Upper lobe of right lung (tissue), 1 donor: ENCODE results near the gene OXA1L. TPM values are rescaled to one million over a fixed set of nuclear protein-coding genes. Genes with fewer than 3 reads are reported as not detected.

Experiments used
- ATAC-seq: fragments of 200-7000 bp; cut with Tn5 transposase; one replicate; pipeline ENCODE4 v1.9.1; 2020; ENCODE audit warnings: mild to moderate bottlenecking, moderate library complexity
- DNase-seq: peaks from one replicate; pipeline ENCODE4 v3.0.0-alpha.2; 2020
- H3K27ac ChIP-seq: fragments of 200-600 bp; one replicate; pipeline ENCODE4 v1.8.0; 2022
- H3K27me3 ChIP-seq: fragments of 200-600 bp; one replicate; pipeline ENCODE4 v1.8.0; 2022; ENCODE audit warnings: mild to moderate bottlenecking
- H3K36me3 ChIP-seq: fragments of 200-600 bp; one replicate; pipeline ENCODE4 v1.8.0; 2022
- H3K4me1 ChIP-seq: fragments of 200-600 bp; one replicate; pipeline ENCODE4 v1.8.0; 2022
- H3K4me3 ChIP-seq: fragments of 200-600 bp; one replicate; pipeline ENCODE4 v1.8.0; 2022; ENCODE audit warnings: mild to moderate bottlenecking
- H3K9me3 ChIP-seq: fragments of 200-600 bp; one replicate; pipeline ENCODE4 v1.8.0; 2022
- intact Hi-C: fragments of 100-400 bp; cut with DNase I; formaldehyde crosslinking; loops from one replicate; pipeline ENCODE4 v1.11.0; 2022
- total RNA-seq: library from RNA; stranded (reverse); fragmentation: NEBNext Ultra II Directional; extraction: Animal tissue kit (Norgen Biotek cat#: 25700); gene quantifications from one replicate; pipeline ENCODE4 v1.2.1, GENCODE V29; 2021
- TF ChIP-seq, protein P1 (sequence below): fragments of 200-600 bp; IDR thresholded peaks from one replicate; pipeline ENCODE4 v1.8.0; 2022; ENCODE audit warnings: antibody characterized with exemption
- donor health status: DM: no; HTN: yes; CAD: no; lungs with severe emphysema.

The OXA1L gene
- total RNA-seq, 1 donor from 2014 or later: 105 TPM

DNA sequence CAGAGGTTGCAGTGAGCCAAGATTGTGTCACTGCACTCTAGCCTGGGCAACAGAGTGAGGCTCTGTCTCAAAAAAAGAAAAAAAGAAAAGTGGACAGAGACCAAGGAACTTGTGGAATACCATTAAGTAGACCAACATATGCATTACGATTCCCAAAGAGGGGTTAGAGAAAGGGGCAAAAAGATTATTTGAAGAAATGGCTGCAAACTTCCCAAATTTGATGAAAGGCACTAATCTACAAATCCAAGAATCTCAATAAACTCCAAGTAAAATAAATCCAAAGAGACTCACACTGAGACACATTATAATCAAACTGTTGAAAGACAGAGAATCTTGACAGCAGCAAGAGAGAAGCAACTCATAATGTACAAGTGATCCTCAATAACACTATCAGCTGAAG is 4.8 kb upstream of the OXA1L start:
- no peaks in the 10 kb centered on the region for H3K27me3 ChIP-seq
- no peak overlapping the region for H3K4me3 ChIP-seq
- intact Hi-C loops: no loop called here
- no peak for ATAC-seq
- no peak overlapping the region for H3K27ac ChIP-seq
- DNase-seq: no peak
- H3K4me1 ChIP-seq: peaks cover 10% of the 10 kb centered on the region
- no peaks in the 10 kb centered on the region for H3K36me3 ChIP-seq
- TF ChIP-seq, protein P1, sequence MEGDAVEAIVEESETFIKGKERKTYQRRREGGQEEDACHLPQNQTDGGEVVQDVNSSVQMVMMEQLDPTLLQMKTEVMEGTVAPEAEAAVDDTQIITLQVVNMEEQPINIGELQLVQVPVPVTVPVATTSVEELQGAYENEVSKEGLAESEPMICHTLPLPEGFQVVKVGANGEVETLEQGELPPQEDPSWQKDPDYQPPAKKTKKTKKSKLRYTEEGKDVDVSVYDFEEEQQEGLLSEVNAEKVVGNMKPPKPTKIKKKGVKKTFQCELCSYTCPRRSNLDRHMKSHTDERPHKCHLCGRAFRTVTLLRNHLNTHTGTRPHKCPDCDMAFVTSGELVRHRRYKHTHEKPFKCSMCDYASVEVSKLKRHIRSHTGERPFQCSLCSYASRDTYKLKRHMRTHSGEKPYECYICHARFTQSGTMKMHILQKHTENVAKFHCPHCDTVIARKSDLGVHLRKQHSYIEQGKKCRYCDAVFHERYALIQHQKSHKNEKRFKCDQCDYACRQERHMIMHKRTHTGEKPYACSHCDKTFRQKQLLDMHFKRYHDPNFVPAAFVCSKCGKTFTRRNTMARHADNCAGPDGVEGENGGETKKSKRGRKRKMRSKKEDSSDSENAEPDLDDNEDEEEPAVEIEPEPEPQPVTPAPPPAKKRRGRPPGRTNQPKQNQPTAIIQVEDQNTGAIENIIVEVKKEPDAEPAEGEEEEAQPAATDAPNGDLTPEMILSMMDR: no peak
- peaks cover 11% of the 10 kb centered on the region for H3K9me3 ChIP-seq

DNA sequence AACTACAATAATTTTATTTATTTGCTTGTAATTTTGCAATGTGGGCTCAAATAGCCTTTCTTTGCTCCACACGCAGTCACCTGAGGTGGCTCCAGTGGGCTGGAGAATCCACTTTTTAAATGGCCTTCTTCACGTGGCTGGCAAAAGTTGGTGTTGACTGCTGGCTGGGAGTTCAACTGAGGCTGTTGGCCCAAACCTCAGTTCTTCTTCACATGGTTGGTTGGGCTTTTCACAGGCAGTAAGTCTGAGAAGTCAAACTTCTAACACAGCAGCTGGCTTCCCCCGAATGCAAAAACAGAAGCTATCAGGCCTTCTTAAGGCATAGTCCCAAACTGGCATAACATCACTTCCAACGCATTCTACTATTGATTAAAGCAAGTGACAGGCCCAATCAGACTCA is 2.1 kb upstream of the OXA1L start:
- no peaks in the 10 kb centered on the region for H3K27me3 ChIP-seq
- no peak overlapping the region for H3K27ac ChIP-seq
- TF ChIP-seq, protein P1: no peak
- ATAC-seq: no peak
- DNase-seq: no peak
- peaks cover 20% of the 10 kb centered on the region for H3K4me1 ChIP-seq
- peaks cover 16% of the 10 kb centered on the region for H3K36me3 ChIP-seq
- intact Hi-C loops: no loop called here
- no peak overlapping the region for H3K4me3 ChIP-seq
- peaks cover 11% of the 10 kb centered on the region for H3K9me3 ChIP-seq

DNA sequence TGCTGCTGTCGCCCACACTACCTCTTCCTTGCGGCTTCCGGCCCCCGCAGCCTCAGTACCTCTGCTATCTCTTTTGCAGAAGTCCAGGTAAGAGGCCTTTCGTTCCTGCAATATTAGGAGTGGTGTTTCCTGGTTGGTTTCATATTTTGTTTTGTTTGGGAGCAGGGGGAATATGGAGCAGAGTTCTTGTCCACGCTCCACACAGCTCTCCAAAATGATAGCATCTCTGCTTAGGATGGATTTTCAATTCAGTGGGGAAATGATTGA is 768 bp downstream of the OXA1L start:
- ATAC-seq: no peak
- H3K4me1 ChIP-seq: peaks cover 20% of the 10 kb centered on the region
- no peaks in the 10 kb centered on the region for H3K27me3 ChIP-seq
- H3K4me3 ChIP-seq: peak overlapping the region; percentile 96
- peak overlapping the region; percentile 95 for H3K27ac ChIP-seq
- H3K36me3 ChIP-seq: peaks cover 43% of the 10 kb centered on the region
- DNase-seq: no peak
- TF ChIP-seq, protein P1: no peak
- intact Hi-C loops: no loop called here
- H3K9me3 ChIP-seq: no peaks in the 10 kb centered on the region

DNA sequence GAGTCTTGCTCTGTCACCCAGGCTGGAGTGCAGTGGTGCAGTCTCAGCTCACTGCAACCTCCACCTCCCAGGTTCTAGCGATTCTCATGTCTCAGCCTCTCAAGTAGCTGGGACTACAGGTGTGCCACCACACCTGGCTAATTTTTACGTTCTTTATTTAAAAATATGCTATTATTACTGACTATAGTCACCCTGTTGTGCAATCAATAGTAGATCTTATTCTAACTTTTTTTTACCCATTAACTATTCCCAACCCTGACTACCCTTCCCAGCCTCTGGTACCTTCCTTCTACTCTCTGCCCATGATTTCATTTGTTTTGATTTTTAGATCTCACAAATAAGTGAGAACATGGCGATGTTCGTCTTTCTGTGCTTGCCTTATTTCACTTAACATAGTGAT is 2.5 kb downstream of the OXA1L start:
- ATAC-seq: no peak
- H3K27ac ChIP-seq: no peak overlapping the region
- H3K27me3 ChIP-seq: no peaks in the 10 kb centered on the region
- H3K9me3 ChIP-seq: no peaks in the 10 kb centered on the region
- no peak overlapping the region for H3K4me3 ChIP-seq
- intact Hi-C loops: no loop called here
- no peak for DNase-seq
- H3K4me1 ChIP-seq: peaks cover 20% of the 10 kb centered on the region
- TF ChIP-seq, protein P1: no peak
- H3K36me3 ChIP-seq: peaks cover 59% of the 10 kb centered on the region

DNA sequence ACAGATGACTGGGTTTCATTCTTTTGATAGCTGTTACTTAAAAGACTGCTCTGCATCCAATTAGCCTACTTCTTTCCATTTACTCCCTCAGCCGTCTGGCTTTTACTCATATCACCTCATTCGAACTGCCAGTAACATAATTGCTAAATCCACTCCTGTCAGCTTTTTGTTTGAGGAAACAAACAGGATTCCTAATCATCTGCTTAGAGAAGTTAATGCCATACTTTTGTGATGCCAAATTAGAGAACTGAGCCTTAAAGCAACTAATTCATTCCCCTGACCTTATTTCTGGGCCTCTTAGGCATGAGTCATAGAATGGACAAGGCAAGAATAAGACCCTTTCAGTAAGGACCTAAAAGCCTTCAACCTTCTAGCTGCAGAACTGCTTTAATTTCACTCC is 2.9 kb downstream of the OXA1L start:
- DNase-seq: no peak
- Histone ChIP-seq H3K27me3 (no peaks in the 10 kb centered on the region), H3K27ac (no peak overlapping the region), H3K4me1 (peaks cover 20% of the 10 kb centered on the region), H3K36me3 (peaks cover 63% of the 10 kb centered on the region), H3K4me3 (no peak overlapping the region), H3K9me3 (no peaks in the 10 kb centered on the region)
- intact Hi-C loops: no loop called here
- TF ChIP-seq, protein P1: no peak
- ATAC-seq: no peak

DNA sequence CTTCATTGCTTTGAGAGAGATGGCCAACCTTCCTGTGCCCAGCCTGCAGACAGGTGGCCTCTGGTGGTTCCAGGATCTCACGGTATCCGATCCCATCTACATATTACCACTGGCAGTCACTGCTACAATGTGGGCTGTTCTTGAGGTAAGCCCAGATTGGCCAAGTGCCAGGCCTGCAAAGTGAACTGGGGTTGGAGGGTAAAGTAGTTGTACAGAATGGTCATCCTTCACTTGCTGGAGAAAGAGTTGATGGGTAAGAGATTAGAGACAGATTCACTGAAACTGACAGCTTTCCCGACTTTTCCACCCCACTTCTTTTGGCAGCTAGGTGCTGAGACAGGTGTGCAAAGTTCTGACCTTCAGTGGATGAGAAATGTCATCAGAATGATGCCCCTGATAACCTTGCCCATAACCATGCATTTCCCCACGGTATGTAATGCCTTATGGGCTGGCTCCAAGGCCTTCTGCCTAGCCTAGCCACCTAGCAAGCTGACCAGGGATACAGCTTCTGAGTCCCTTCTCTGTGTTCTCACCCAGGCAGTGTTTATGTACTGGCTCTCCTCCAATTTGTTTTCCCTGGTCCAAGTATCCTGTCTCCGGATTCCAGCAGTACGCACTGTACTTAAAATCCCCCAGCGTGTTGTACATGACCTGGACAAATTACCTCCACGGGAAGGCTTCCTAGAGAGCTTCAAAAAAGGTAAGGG is 4.1 kb downstream of the OXA1L start:
- H3K36me3 ChIP-seq: peaks cover 67% of the 10 kb centered on the region
- H3K27me3 ChIP-seq: no peaks in the 10 kb centered on the region
- H3K4me3 ChIP-seq: no peak overlapping the region
- intact Hi-C loops: no loop called here
- H3K27ac ChIP-seq: no peak overlapping the region
- TF ChIP-seq, protein P1: no peak
- no peaks in the 10 kb centered on the region for H3K9me3 ChIP-seq
- H3K4me1 ChIP-seq: peaks cover 16% of the 10 kb centered on the region
- ATAC-seq: no peak
- no peak for DNase-seq
